ENCODE measurements around the gene UNC93A.

UNC93A gene

GRCh38 chr6:167291623-167292300, 647 bp downstream of the UNC93A start:
- no peak overlapping the region for H3K4me3 ChIP-seq (ENCODE audit: low read length)
- DNase-seq (ENCODE audit: low read depth, low spot score) = no peak

DNA sequence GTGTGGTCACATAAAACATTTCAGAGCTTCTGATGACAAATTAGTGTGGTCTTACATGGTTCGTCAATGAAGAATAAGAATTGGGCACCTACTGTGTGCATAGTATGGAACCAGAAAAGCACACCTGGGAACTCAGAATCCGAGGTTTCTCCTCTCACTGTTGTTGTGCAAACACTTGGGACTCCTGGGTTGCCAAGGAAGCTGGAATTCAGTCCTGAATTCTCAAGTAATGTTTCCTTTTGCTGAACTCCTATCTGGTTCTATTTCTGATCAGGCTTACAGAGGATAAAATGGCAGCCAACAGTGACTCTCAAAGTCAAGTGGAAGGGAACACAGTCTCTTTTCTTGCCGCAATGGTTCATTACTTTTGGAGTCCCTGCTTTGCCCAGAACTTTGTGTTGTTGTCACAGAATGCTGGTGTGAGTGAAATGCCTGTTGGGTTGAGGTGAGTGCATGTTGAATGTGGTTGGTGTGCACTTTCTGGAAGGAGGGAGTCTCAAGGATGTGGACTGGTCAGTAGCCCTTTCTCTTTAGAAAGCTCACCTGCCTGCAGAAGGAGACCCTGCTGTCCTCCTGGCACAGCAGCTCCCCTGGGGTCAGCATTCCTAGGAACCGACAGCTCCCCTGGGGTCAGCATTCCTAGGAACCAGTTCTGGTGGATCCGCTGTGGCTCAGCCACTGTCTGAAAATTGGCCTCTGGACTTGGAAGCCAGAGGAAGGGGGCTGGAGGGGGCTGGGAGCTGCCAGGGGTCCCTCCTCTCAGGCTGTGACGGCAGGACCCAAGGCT, 1.4 kb downstream of the UNC93A start:
- no peak for DNase-seq (ENCODE audit: low read depth, low spot score)
- no peak overlapping the region for H3K4me3 ChIP-seq (ENCODE audit: low read length)

DNA sequence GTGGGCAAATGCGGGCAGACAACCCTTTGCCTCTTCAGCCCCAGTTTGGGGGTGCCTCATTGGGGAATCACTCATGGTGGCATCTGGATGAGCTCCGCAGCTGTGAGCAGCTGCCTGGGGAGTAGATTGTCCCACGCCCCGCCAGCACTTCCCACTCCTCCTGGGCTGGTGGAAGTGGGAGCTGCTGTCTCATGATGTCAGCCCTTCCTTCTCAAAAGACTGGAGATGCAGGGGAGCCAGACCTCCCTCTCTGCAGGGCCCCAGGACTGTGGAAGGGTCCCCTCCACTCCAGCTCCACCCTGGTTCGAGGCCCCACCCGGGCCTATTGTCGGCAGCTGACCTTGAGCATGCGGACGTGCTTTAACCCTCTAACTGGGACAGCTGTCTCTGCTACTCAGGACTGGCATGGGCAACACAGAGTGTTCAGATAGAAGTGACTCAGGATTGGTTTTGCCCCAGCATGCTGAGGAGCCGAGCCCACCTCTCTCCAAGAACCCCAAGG, 2.0 kb downstream of the UNC93A start:
- no peak for DNase-seq (ENCODE audit: low read depth, low spot score)
- H3K4me3 ChIP-seq (ENCODE audit: low read length) = no peak overlapping the region

- DNase-seq (ENCODE audit: low read depth, low spot score) = no peak
- H3K4me3 ChIP-seq (ENCODE audit: low read length) = no peak overlapping the region
Measured at GRCh38 chr6:167293590-167294091, 2.5 kb downstream of the UNC93A start.

- no peak overlapping the region for H3K4me3 ChIP-seq (ENCODE audit: low read length)
- DNase-seq (ENCODE audit: low read depth, low spot score) = no peak
Measured at GRCh38 chr6:167294241-167294640, 3.1 kb downstream of the UNC93A start.

GRCh38 chr6:167294651-167295494, 3.8 kb downstream of the UNC93A start:
- H3K4me3 ChIP-seq (ENCODE audit: low read length) = no peak overlapping the region
- DNase-seq (ENCODE audit: low read depth, low spot score) = no peak

- no peak overlapping the region for H3K4me3 ChIP-seq (ENCODE audit: low read length)
- no peak for DNase-seq (ENCODE audit: low read depth, low spot score)
Measured at GRCh38 chr6:167295495-167296292, 4.6 kb downstream of the UNC93A start.

- no peak for DNase-seq (ENCODE audit: low read depth, low spot score)
- no peak overlapping the region for H3K4me3 ChIP-seq (ENCODE audit: low read length)
Measured at GRCh38 chr6:167296293-167296690, 5.2 kb downstream of the UNC93A start.

GRCh38 chr6:167296902-167297301, 5.8 kb downstream of the UNC93A start:
- DNase-seq (ENCODE audit: low read depth, low spot score) = no peak
- no peak overlapping the region for H3K4me3 ChIP-seq (ENCODE audit: low read length)

DNA sequence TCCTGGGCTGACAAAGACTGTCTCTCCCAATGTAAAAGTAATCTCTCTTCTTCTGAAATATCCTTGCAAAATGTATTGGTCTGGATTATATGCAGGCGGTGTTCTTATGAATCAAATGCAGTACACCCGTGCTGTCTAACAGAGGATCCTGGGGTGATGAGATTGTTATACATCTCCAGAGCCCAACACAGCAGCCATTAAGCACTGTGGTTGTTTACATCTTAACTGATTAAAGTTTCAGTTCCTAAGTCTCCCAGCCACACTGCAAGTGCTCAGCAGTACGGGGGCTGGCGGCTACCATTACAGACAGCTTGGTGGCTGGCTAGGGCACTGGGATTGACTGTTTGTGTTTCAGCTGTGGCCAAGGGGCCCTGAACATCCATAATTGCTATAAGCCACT, 7.0 kb downstream of the UNC93A start:
- DNase-seq (ENCODE audit: low read depth, low spot score) = no peak
- H3K4me3 ChIP-seq (ENCODE audit: low read length) = no peak overlapping the region

DNA sequence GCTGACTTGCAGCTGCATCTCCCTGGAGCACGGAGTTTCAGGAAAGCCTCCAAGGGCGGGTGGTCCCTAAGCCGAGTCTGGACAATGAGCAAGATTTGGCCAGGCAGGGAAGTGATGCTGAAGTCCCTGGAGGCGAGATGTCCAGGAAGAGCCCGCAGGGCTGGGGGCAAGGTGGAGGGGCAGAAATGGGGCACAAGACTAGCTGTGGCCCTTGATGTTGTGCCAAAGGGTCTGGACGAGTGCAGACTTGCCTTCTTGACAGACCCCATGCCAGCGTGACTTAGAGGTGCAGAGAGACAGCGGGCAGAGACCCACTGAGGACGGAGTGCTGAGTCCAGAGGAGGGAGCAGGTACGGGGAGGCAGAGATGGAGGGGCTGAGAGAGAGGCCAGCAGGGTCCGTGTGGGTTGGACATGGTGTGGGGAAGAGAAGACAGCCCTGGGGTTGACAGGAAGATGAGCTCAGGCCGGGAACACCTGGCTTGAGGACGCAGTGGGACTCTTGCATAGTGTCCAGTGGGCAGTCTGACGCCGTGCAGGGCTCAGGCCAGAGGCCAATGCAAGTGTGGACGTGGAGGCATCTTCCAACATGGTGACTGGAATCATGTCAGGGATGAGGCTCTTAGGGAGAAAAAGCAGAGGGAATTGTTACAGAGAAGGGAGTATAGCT, 8.7 kb downstream of the UNC93A start:
- H3K4me3 ChIP-seq (ENCODE audit: low read length) = no peak overlapping the region
- DNase-seq (ENCODE audit: low read depth, low spot score) = no peak

DNA sequence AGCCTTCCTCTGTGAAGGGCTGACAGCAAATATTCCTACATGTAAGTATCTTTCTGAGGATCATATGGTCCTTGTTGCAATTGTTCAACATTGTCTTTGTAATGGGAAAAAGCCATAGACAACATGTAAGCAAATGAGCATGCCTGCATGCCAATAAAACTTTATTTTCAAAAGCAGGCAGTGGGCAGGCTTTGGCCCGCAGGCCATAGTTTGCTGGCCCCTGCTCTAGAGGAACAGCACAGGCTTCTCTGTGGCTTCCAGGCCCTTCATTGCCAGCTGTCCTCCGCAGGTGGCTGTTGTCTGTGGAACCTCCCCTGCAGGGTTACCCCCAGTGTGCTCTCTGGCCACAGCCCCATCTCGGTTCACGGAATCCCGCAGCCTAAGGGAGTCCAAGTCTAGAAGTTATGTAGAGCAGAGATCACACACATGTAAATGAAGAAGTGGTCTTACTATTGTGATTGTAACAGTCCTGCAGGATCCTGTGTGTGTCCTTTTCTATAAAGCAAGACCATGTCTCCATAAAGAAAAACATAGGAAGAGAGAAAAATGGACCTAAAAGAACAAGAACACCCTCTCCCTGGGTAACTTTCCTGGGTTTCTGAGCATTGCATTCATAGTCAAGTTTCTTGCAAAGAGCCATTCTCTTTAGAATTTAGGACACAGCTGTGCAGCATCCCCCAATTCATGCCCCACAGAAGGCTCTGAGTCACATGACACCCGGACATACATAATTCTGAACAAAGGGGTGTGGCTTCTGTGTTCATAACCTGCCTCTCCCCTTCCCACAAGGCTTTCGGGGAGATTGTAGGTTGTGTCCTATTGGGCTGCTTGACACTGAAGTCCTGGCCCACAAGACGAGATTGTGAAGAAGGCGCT, 10.0 kb downstream of the UNC93A start:
- no peak overlapping the region for H3K4me3 ChIP-seq (ENCODE audit: low read length)
- DNase-seq (ENCODE audit: low read depth, low spot score) = no peak

GRCh38 chr6:167302074-167302473, 11.0 kb downstream of the UNC93A start:
- no peak for DNase-seq (ENCODE audit: low read depth, low spot score)
- no peak overlapping the region for H3K4me3 ChIP-seq (ENCODE audit: low read length)

- no peak for DNase-seq (ENCODE audit: low read depth, low spot score)
Measured at GRCh38 chr6:167302796-167303195, 11.7 kb downstream of the UNC93A start.

DNA sequence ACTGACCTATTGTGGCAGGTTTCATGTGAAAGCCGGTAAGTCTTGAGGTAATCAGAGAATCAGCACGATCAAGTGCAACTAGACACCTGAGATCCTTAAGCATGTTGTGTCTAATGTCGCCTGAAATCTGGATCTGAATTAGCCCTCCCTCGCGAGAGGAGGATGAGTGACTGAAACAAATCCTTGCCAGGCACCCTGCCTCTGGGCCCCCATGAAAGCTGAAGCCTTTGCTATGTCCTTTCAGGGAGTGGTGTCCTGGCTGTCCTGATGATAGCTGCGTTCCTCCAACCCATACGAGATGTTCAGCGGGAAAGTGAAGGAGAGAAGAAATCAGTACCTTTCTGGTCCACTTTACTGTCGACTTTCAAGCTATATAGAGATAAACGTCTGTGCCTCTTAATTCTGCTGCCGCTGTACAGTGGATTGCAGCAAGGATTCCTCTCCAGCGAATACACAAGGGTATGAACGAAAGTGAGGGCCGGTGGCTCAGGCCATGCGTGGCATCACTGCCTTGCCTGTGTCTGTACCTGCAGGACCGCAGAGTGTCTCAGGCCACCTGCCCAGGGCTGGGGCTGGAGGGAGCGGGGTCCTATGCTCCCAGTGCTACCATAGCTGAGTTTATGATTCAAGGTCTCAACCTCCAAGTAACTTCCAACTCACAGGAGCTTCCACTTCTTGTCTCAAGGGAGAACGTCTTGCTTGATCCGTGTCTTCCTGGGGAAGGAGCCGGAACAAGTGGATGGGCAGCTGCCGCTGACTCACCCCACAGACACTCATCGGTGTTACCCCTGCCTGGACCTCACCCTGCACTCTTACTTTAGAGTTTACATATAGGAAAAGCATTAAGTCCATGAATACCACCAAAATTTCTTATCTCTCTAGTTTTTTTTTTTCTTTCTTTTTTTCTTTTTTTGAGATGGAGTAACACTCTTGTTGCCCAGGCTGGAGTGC, 12.8 kb downstream of the UNC93A start:
- no peak for DNase-seq (ENCODE audit: low read depth, low spot score)
- no peak overlapping the region for H3K4me3 ChIP-seq (ENCODE audit: low read length)

More at GRCh38 chr6:167302796-167303195, 11.7 kb downstream of the UNC93A start:
- H3K4me3 ChIP-seq (ENCODE audit: low read length) = no peak overlapping the region

- no peak overlapping the region for H3K4me3 ChIP-seq (ENCODE audit: low read length)
- no peak for DNase-seq (ENCODE audit: low read depth, low spot score)
Measured at GRCh38 chr6:167304912-167305311, 13.8 kb downstream of the UNC93A start.

All from Jurkat, Clone E6-1 (cell line).